Effector memory CD4-positive, alpha-beta T cell (primary cell): ENCODE results near the gene GPR119.
"Not testable (repeated sequence)": the region's sequence is repeated elsewhere in the genome, so short reads cannot be mapped to it uniquely, and the experiment has no call there.

ENCODE experiments used
- DNase-seq, 3 donors: peaks; one replicate each; pipeline ENCODE4 v3.0.0-alpha.2; 2020
- H3K27ac ChIP-seq: 2 replicates; pipeline ENCODE4 v1.7.0; 2013; ENCODE audit warnings: mild to moderate bottlenecking, low read length, moderate library complexity; ENCODE audit not compliant: insufficient read depth, poor library complexity, severe bottlenecking
- H3K27me3 ChIP-seq: replicated peaks from 2 replicates; pipeline ENCODE4 v1.7.0; 2013; ENCODE audit warnings: mild to moderate bottlenecking, low read length; ENCODE audit not compliant: insufficient read depth, control insufficient read depth, poor library complexity, severe bottlenecking
- H3K36me3 ChIP-seq: 2 replicates; pipeline ENCODE4 v1.7.0; 2013; ENCODE audit warnings: mild to moderate bottlenecking, low read length, moderate library complexity; ENCODE audit not compliant: control insufficient read depth, insufficient read depth
- H3K4me1 ChIP-seq: 2 replicates; pipeline ENCODE4 v1.7.0; 2013; ENCODE audit warnings: low read length, mild to moderate bottlenecking; ENCODE audit not compliant: control insufficient read depth, insufficient read depth, poor library complexity, severe bottlenecking
- H3K4me3 ChIP-seq: 2 replicates; pipeline ENCODE4 v1.7.0; 2013; ENCODE audit warnings: low read length, low read depth, mild to moderate bottlenecking; ENCODE audit not compliant: insufficient read depth, poor library complexity, severe bottlenecking
- H3K9me3 ChIP-seq: 2 replicates; pipeline ENCODE4 v1.7.0; 2013; ENCODE audit warnings: mild to moderate bottlenecking, low read length, moderate library complexity; ENCODE audit not compliant: control insufficient read depth

Gene GPR119

DNA sequence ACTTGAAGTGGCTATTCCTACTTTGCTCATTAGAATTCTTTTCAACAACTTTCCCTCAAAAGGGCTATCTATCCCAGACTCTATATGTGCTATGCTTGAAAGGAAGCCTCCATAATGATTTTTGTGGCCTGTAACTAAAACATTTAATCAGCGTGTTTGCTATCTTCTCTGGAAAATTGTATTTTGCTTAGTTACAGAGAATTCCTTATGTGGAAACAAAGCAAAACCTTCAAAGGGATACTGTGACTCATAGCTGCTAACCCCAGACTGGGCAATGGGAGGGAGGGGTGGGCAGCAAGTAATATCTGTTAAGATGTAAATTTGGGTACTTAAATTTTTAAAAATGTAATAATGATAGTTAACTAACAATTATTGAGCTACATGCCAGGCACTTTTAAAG is 42.1 kb downstream of the GPR119 start:
- no peak overlapping the region for H3K4me3 ChIP-seq
- DNase-seq = no peak
- no peaks in the 10 kb centered on the region for H3K36me3 ChIP-seq
- H3K27me3 ChIP-seq = no peaks in the 10 kb centered on the region
- no peak overlapping the region for H3K27ac ChIP-seq
- no peaks in the 10 kb centered on the region for H3K4me1 ChIP-seq
- H3K9me3 ChIP-seq = no peaks in the 10 kb centered on the region

- H3K27ac ChIP-seq = peak overlapping the region; percentile 71
- no peak for DNase-seq
- no peaks in the 10 kb centered on the region for H3K9me3 ChIP-seq
- H3K27me3 ChIP-seq = no peaks in the 10 kb centered on the region
- H3K4me1 ChIP-seq = no peaks in the 10 kb centered on the region
- no peaks in the 10 kb centered on the region for H3K36me3 ChIP-seq
- peak overlapping the region; percentile 78 for H3K4me3 ChIP-seq
These were observed 45.2 kb downstream of the GPR119 start for GRCh38 chrX:130340271-130340670.

- no peaks in the 10 kb centered on the region for H3K36me3 ChIP-seq
These were observed 45.9 kb downstream of the GPR119 start, which contains the start of gene SLC25A14 for GRCh38 chrX:130339408-130340222. Gene SLC25A14, plus strand, starts transcription at chrX:130339919. Its CDS starts 360 bp downstream, at chrX:130340279.

DNA sequence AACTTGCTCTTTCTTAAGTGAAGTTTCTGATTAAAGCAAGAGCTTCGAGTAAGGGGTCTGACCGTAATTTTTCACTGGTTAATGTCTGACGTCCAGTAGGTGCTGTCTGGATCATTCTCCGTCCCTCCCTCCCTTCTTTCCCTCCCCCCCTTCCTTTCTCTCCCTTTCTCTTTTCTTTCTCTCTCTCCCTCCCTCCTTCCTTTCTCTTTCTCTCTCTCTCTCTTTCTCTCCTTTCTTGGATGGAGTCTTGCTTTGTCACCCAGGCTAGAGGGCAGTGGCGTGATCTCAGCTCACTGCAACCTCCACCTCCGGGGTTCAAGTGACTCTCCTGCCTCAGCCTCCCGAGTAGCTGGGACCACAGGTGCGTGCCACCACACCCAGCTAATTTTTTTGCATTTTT is 46.6 kb downstream of the GPR119 start:
- not testable (repeated sequence) for H3K9me3 ChIP-seq, H3K4me3 ChIP-seq, DNase-seq, H3K36me3 ChIP-seq, H3K27me3 ChIP-seq, H3K4me1 ChIP-seq, H3K27ac ChIP-seq

More at GRCh38 chrX:130339408-130340222, 45.9 kb downstream of the GPR119 start, which contains the start of gene SLC25A14:
- H3K9me3 ChIP-seq = no peaks in the 10 kb centered on the region
- H3K4me3 ChIP-seq = peak within 1 kb of the TSS; percentile 78
- H3K27ac ChIP-seq = peak within 1 kb of the TSS; percentile 71
- peak; percentile 52 to 66 (median 56) for DNase-seq
- no peaks in the 10 kb centered on the region for H3K4me1 ChIP-seq
- H3K27me3 ChIP-seq = no peaks in the 10 kb centered on the region

- Histone ChIP-seq H3K4me1 (no peaks in the 10 kb centered on the region), H3K4me3 (no peak overlapping the region), H3K27ac (no peak overlapping the region), H3K9me3 (no peaks in the 10 kb centered on the region), H3K36me3 (no peaks in the 10 kb centered on the region), H3K27me3 (no peaks in the 10 kb centered on the region)
- no peak for DNase-seq
These were observed 48.9 kb downstream of the GPR119 start for GRCh38 chrX:130336531-130336930.
